ENCODE data around the gene PABPC1L. TPM values are rescaled to one million over a fixed set of nuclear protein-coding genes. Genes with fewer than 3 reads are reported as not detected.

The PABPC1L gene
- total RNA-seq, 1 experiment from 2014 or later, result 127 TPM

- ATAC-seq (no peak), DNase-seq (ENCODE audit: low read depth, low spot score) (no peak)
- ChIA-PET RAD21 (ENCODE audit: low non-redundant PET in 1 of 2, low total read pairs in 2 of 2, uncharacterized antibody in 2 of 2, unreplicated experiment in 2 of 2) (no interaction called here), CTCF (no interaction called here), POLR2A (no interaction called here)
- no peaks in the 10 kb centered on the region for H4K20me1 ChIP-seq (ENCODE audit: insufficient read depth)
- H3K79me2 ChIP-seq (ENCODE audit: insufficient read depth, low read length), result no peaks in the 10 kb centered on the region; the same call in 1 of the 2 replicates
- H3K9me2 ChIP-seq (ENCODE audit: insufficient read depth), result no peaks in the 10 kb centered on the region
- BruUV-seq (replicated peaks), result no TSS peak
- H3K9me3 ChIP-seq (ENCODE audit: control insufficient read depth in 1 of 2, insufficient read depth in 1 of 2, low read depth in 1 of 2, low read length in 2 of 2), result no peaks in the 10 kb centered on the region
- no peaks in the 10 kb centered on the region for H3K27me3 ChIP-seq (ENCODE audit: insufficient read depth, low read length)
- H3K36me3 ChIP-seq (ENCODE audit: control insufficient read depth in 1 of 2, insufficient read depth in 2 of 2, low read length in 2 of 2), result peaks cover 45 to 58% of the 10 kb centered on the region in 2 experiments
- intact Hi-C loops (cut with micrococcal nuclease), result no loop called here
- H3K4me3 ChIP-seq (replicated peaks in 1 of 2; ENCODE audit: low read depth in 1 of 2, low read length in 2 of 2), result no peak overlapping the region
- no peak overlapping the region for H2AFZ ChIP-seq (ENCODE audit: low read depth, low read length, poor library complexity, severe bottlenecking)
- no peak overlapping the region for H3K27ac ChIP-seq (ENCODE audit: low read depth, low read length)
- H3K4me1 ChIP-seq (ENCODE audit: control insufficient read depth in 1 of 2, insufficient read depth in 2 of 2, low read length in 2 of 2), result no peaks in the 10 kb centered on the region
- no peak overlapping the region for H3K9ac ChIP-seq (ENCODE audit: low read length)
- TF ChIP-seq EZH2 (IDR thresholded peaks at IDR 0.05), result no peak
- H3K4me2 ChIP-seq (ENCODE audit: low read length), result no peak overlapping the region
Measured at GRCh38 chr20:44976698-44977097, 66.8 kb downstream of the PABPC1L start.

GRCh38 chr20:44979090-44979621, 69.3 kb downstream of the PABPC1L start:
- POLR2A ChIA-PET, result no interaction called here
- RAD21 ChIA-PET (ENCODE audit: low non-redundant PET in 1 of 2, low total read pairs in 2 of 2, uncharacterized antibody in 2 of 2, unreplicated experiment in 2 of 2), result no interaction called here
- H2AFZ ChIP-seq (ENCODE audit: low read depth, low read length, poor library complexity, severe bottlenecking), result no peak overlapping the region
- no peaks in the 10 kb centered on the region for H3K4me1 ChIP-seq (ENCODE audit: control insufficient read depth in 1 of 2, insufficient read depth in 2 of 2, low read length in 2 of 2)
- no peaks in the 10 kb centered on the region for H3K9me2 ChIP-seq (ENCODE audit: insufficient read depth)
- peaks cover 42 to 54% of the 10 kb centered on the region in 2 experiments for H3K36me3 ChIP-seq (ENCODE audit: control insufficient read depth in 1 of 2, insufficient read depth in 2 of 2, low read length in 2 of 2)
- no peak overlapping the region for H3K4me2 ChIP-seq (ENCODE audit: low read length)
- BruUV-seq (replicated peaks), result no TSS peak
- ATAC-seq, result no peak
- no peak overlapping the region for H3K27ac ChIP-seq (ENCODE audit: low read depth, low read length)
- no peak overlapping the region for H3K9ac ChIP-seq (ENCODE audit: low read length)
- no peaks in the 10 kb centered on the region for H3K27me3 ChIP-seq (ENCODE audit: insufficient read depth, low read length)
- intact Hi-C loops (cut with micrococcal nuclease), result no loop called here
- CTCF ChIA-PET, result no interaction called here
- no peaks in the 10 kb centered on the region for H3K9me3 ChIP-seq (ENCODE audit: control insufficient read depth in 1 of 2, insufficient read depth in 1 of 2, low read depth in 1 of 2, low read length in 2 of 2)
- H3K4me3 ChIP-seq (replicated peaks in 1 of 2; ENCODE audit: low read depth in 1 of 2, low read length in 2 of 2), result no peak overlapping the region
- H3K79me2 ChIP-seq (ENCODE audit: insufficient read depth, low read length), result peaks cover 5% of the 10 kb centered on the region; the same call in 1 of the 2 replicates
- DNase-seq (ENCODE audit: low read depth, low spot score), result no peak
- no peaks in the 10 kb centered on the region for H4K20me1 ChIP-seq (ENCODE audit: insufficient read depth)
- TF ChIP-seq EZH2phosphoT487 (IDR thresholded peaks at IDR 0.05; ENCODE audit: borderline replicate concordance) (no peak), REST (IDR thresholded peaks at IDR 0.05; ENCODE audit: low read depth) (no peak), POLR2A (IDR thresholded peaks at IDR 0.05; ENCODE audit: borderline replicate concordance, extremely low read depth, insufficient read depth, insufficient read length) (no peak), YY1 (IDR thresholded peaks at IDR 0.05; ENCODE audit: extremely low read depth, insufficient replicate concordance, low read depth, low read length) (no peak), POLR2AphosphoS5 (IDR thresholded peaks at IDR 0.05; ENCODE audit: low read depth, low read length) (no peak), SIN3A (IDR thresholded peaks at IDR 0.05; ENCODE audit: low read depth) (no peak), ZNF274 (IDR thresholded peaks at IDR 0.05; ENCODE audit: low read depth, low read length) (no peak), TCF7L2 (IDR thresholded peaks at IDR 0.05; ENCODE audit: borderline replicate concordance, extremely low read depth, insufficient read depth, insufficient read length) (no peak), EGR1 (IDR thresholded peaks at IDR 0.05; ENCODE audit: low read depth) (no peak), SP1 (IDR thresholded peaks at IDR 0.05; ENCODE audit: low read depth) (no peak), CBX3 (IDR thresholded peaks at IDR 0.05; ENCODE audit: low read depth) (no peak), SRF (IDR thresholded peaks at IDR 0.05; ENCODE audit: low read depth) (no peak)
- TF ChIP-seq, protein P1, sequence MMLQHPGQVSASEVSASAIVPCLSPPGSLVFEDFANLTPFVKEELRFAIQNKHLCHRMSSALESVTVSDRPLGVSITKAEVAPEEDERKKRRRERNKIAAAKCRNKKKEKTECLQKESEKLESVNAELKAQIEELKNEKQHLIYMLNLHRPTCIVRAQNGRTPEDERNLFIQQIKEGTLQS (IDR thresholded peaks at IDR 0.05), result no peak
- TF ChIP-seq, protein P2, sequence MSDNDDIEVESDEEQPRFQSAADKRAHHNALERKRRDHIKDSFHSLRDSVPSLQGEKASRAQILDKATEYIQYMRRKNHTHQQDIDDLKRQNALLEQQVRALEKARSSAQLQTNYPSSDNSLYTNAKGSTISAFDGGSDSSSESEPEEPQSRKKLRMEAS (IDR thresholded peaks at IDR 0.05), result no peak
- TF ChIP-seq, protein P3, sequence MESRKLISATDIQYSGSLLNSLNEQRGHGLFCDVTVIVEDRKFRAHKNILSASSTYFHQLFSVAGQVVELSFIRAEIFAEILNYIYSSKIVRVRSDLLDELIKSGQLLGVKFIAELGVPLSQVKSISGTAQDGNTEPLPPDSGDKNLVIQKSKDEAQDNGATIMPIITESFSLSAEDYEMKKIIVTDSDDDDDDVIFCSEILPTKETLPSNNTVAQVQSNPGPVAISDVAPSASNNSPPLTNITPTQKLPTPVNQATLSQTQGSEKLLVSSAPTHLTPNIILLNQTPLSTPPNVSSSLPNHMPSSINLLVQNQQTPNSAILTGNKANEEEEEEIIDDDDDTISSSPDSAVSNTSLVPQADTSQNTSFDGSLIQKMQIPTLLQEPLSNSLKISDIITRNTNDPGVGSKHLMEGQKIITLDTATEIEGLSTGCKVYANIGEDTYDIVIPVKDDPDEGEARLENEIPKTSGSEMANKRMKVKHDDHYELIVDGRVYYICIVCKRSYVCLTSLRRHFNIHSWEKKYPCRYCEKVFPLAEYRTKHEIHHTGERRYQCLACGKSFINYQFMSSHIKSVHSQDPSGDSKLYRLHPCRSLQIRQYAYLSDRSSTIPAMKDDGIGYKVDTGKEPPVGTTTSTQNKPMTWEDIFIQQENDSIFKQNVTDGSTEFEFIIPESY (IDR thresholded peaks at IDR 0.05; ENCODE audit: extremely low read depth, insufficient replicate concordance, low read length), result no peak

Measured in HCT116 (cell line).